Body of pancreas (tissue), 4 donors: ENCODE measurements around the gene PHLDB3. TPM values are rescaled to one million over a fixed set of nuclear protein-coding genes. Genes with fewer than 3 reads are reported as not detected.
"Not testable (repeated sequence)": the region's sequence is repeated elsewhere in the genome, so short reads cannot be mapped to it uniquely, and the experiment has no call there.

ENCODE experiments used
- ATAC-seq: fragments of 150-250 bp; one replicate; pipeline ENCODE4 v1.9.1; 2016
- DNase-seq, 4 donors: peaks; one replicate each; pipeline ENCODE4 v3.0.0-alpha.2; 2019
- H3K27ac ChIP-seq, 4 donors: fragments of 200-600 bp; sonication (generic); 1 replicate in 3 of 4; 2 replicates in 1 of 4; pipeline versions ENCODE4 v1.5.1 to v1.6.1; 2016 to 2019; ENCODE audit warnings: mild to moderate bottlenecking in 1 of 4, mixed read lengths in 1 of 4, moderate library complexity in 1 of 4
- H3K27me3 ChIP-seq, 2 donors: fragments of 200-600 bp; sonication (generic); one replicate each; pipeline ENCODE4 v1.6.0; 2016; ENCODE audit warnings: mild to moderate bottlenecking in 1 of 2
- H3K36me3 ChIP-seq, 2 donors: fragments of 200-600 bp; sonication (generic); replicated peaks in 1 of 2; 2 replicates each; pipeline ENCODE4 v1.5.1; 2016; ENCODE audit warnings: low read depth in 2 of 2; ENCODE audit not compliant: insufficient read depth in 1 of 2
- H3K4me1 ChIP-seq: fragments of 200-600 bp; sonication (generic); one replicate; pipeline ENCODE4 v1.6.0; 2016
- H3K4me3 ChIP-seq, 2 donors: fragments of 200-600 bp; sonication (generic); 1 replicate in 1 of 2; 2 replicates in 1 of 2; pipeline ENCODE4 v1.5.1; 2016 to 2019
- H3K9me3 ChIP-seq, 3 donors: fragments of 200-600 bp; sonication (generic); 1 replicate in 2 of 3; 2 replicates in 1 of 3; pipeline ENCODE4 v1.5.1; 2016
- POLR2A ChIP-seq, 3 donors: fragments of 450-650 bp; IDR thresholded peaks; one replicate each; pipeline ENCODE4 v1.6.1; 2016; ENCODE audit warnings: antibody characterized with exemption in 3 of 3, mild to moderate bottlenecking in 2 of 3
- WGBS, 2 donors: methylation state at CpG; one replicate each; pipeline ENCODE4 v1.1.5; 2017; 5-methylcytosine and 5-hydroxymethylcytosine counted together
- intact Hi-C: fragments of 100-400 bp; cut with DNase I; formaldehyde crosslinking; loops from one replicate; pipeline ENCODE4 v1.15.1; 2023
- total RNA-seq, 2 donors: library from RNA; depleted of rRNA; stranded (reverse); fragments of >200 nt; gene quantifications; one replicate each; pipeline ENCODE4 v1.1.0, GENCODE V29; 2016
- TF ChIP-seq, protein P1 (sequence below), 7 experiments: fragments of 450-650 bp in 4 of 7; fragments of 200-600 bp in 3 of 7; sonication (generic) in 3 of 7; IDR thresholded peaks; one replicate each; pipeline ENCODE4 v1.5.1; 2016 to 2019; ENCODE audit warnings: antibody characterized with exemption in 7 of 7

Gene PHLDB3
- total RNA-seq, 2 donors from 2014 or later = 14.5 to 16.9 TPM

DNA sequence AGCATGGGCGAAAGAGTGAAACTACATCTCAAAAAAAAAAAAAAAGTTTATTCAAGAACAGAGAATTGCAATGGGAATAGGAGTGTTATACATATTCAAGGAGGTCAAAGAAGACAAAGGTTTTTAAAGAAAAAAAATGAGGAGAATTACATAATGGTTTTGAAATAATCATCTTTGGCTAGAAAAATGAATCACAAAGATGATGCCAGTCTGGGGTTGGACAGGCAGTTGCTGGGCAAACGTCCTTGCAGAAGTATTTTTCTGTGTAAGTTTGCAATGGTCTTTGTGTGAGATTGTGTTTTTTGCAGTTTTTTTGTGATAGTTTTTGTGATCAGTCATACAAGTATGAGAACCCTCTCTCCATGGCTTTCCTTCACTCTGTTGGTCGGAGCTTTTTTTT lies 62.8 kb downstream of the PHLDB3 start:
- no peaks in the 10 kb centered on the region for H3K27me3 ChIP-seq
- H3K27ac ChIP-seq = no peak overlapping the region
- H3K36me3 ChIP-seq = no peaks in the 10 kb centered on the region
- H3K9me3 ChIP-seq = no peaks in the 10 kb centered on the region
- TF ChIP-seq POLR2A (IDR thresholded peaks at IDR 0.05) = no peak
- no peaks in the 10 kb centered on the region for H3K4me1 ChIP-seq
- DNase-seq (no peak), ATAC-seq (no peak)
- H3K4me3 ChIP-seq = no peak overlapping the region
- intact Hi-C loops = no loop called here
- 49 to 59% methylated on average over 3 of the region's 3 CpGs for WGBS, 2 donors

DNA sequence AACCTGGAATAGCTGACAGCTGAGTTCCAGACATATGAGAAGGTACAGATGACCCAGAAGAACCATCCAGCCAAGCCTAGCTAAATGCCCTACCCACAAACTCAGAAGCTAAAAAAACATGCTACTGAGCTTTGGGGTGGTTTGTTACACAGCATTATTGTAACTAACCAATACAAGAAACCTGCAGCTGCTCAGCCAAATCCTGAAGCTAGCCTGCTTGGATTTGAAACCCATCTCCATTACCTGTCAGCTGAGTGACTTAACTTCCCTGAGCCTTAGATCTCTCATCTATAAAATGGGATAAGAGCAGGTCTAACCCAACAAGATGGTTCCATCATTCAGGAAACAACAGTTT lies 64.9 kb downstream of the PHLDB3 start:
- intact Hi-C loops = no loop called here
- Histone ChIP-seq H3K27ac (no peak overlapping the region), H3K4me1 (no peaks in the 10 kb centered on the region), H3K4me3 (no peak overlapping the region), H3K27me3 (no peaks in the 10 kb centered on the region), H3K36me3 (no peaks in the 10 kb centered on the region), H3K9me3 (no peaks in the 10 kb centered on the region)
- DNase-seq (no peak), ATAC-seq (no peak)
- TF ChIP-seq, protein P1, sequence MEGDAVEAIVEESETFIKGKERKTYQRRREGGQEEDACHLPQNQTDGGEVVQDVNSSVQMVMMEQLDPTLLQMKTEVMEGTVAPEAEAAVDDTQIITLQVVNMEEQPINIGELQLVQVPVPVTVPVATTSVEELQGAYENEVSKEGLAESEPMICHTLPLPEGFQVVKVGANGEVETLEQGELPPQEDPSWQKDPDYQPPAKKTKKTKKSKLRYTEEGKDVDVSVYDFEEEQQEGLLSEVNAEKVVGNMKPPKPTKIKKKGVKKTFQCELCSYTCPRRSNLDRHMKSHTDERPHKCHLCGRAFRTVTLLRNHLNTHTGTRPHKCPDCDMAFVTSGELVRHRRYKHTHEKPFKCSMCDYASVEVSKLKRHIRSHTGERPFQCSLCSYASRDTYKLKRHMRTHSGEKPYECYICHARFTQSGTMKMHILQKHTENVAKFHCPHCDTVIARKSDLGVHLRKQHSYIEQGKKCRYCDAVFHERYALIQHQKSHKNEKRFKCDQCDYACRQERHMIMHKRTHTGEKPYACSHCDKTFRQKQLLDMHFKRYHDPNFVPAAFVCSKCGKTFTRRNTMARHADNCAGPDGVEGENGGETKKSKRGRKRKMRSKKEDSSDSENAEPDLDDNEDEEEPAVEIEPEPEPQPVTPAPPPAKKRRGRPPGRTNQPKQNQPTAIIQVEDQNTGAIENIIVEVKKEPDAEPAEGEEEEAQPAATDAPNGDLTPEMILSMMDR (IDR thresholded peaks at IDR 0.05) = no peak
- no peak for TF ChIP-seq POLR2A (IDR thresholded peaks at IDR 0.05)

DNA sequence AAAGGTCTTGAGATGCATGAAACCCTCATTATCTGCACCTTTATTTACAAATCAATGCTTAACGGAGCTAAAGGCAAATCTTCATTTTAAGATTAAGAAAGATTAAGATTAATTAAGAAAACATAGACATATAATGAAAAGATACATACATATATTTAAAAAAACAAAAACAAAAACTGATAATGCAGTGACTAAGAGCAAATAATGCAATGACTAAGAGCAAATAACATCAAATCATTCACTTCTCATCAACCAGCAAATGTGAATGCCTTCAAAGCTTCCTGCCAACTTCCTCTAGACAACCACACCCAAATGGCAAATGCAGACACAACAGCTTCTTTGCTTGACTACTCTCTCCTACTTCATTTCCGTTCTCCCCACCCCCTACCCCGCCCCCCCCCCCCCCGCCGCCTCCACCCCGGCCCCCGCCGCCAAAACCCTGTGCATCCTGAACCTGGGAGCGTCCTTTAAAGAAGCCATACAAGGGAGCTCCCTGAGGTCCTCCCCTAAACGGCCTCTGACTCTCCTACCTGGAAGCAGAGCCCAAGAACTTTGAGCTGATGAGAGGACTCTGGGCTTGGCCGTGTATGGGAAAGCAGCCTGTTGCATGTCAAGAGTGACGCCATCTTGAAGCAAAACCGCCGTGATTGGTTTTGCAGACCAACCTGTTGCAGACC lies 65.4 kb downstream of the PHLDB3 start:
- H3K4me1 ChIP-seq = no peaks in the 10 kb centered on the region
- no peak for DNase-seq
- no peak overlapping the region for H3K27ac ChIP-seq
- no peak for TF ChIP-seq POLR2A (IDR thresholded peaks at IDR 0.05)
- TF ChIP-seq, protein P1 (IDR thresholded peaks at IDR 0.05) = no peak
- no peaks in the 10 kb centered on the region for H3K9me3 ChIP-seq
- 50 to 52% methylated on average over 13 to 14 of the region's 14 CpGs for WGBS, 2 donors
- intact Hi-C loops = no loop called here
- H3K36me3 ChIP-seq = no peaks in the 10 kb centered on the region
- no peak for ATAC-seq
- H3K27me3 ChIP-seq = no peaks in the 10 kb centered on the region
- no peak overlapping the region for H3K4me3 ChIP-seq

DNA sequence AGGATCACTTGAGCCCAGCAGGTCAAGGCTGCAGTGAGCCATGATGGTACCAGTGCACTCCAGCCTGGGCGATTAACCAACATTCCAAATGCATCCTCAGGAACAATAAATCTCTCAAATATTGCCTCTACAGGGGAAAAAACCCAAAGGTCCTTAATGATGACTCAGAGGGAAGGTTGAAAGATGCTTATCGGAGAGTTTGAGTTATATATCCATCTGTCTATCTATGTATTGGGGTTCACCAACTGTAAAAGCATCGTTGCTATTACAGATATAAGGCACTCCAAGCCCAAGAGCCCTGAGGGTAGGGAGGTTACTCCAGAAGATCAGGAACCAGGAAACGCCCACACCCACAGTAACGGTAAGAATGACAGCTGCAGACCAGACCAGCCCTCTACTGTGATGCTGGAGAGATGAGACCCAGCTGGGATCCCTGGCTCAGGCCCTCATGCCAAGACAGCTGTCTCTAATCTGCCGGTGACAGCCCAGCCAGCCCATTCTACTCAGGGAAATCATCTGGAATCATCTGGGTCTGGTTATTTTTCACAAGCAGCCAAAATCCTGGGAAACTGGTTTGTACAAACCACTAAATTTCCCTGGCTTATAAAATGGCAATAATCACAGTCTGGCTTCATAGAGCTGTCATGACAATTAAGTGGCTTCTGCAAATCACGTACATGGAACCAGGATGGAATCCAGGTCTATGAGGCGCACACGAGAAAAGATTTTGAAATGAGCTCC lies 66.1 kb downstream of the PHLDB3 start:
- Histone ChIP-seq H3K36me3 (no peaks in the 10 kb centered on the region), H3K4me1 (no peaks in the 10 kb centered on the region), H3K27me3 (no peaks in the 10 kb centered on the region), H3K9me3 (no peaks in the 10 kb centered on the region), H3K4me3 (no peak overlapping the region), H3K27ac (no peak overlapping the region)
- no peak for TF ChIP-seq POLR2A (IDR thresholded peaks at IDR 0.05)
- WGBS, 2 donors = 65 to 67% methylated on average over 7 to 9 of the region's 9 CpGs
- intact Hi-C loops = no loop called here
- no peak for ATAC-seq
- peak; percentile 14 to 22 (median 18) for DNase-seq

DNA sequence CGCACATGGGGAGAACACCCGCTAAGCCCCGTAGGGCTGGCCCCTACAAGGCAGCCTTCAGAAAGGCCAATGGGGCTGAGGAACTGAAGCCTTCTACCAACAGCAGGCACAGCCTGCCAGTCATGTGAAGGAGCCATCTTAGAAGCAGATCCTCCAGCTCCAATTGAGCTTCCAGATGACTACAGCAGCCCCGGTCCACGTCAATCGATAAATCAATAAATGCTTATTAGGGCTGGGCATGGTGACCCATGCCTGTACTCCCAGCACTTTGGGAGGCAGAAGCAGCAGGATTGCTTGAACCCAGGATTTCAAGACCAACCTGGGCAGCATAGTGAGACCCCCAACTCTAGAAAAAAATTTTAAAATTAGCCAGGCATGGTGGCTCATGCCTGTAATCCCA lies 66.8 kb downstream of the PHLDB3 start:
- intact Hi-C loops = no loop called here
- Histone ChIP-seq H3K36me3 (no peaks in the 10 kb centered on the region), H3K4me1 (no peaks in the 10 kb centered on the region), H3K4me3 (no peak overlapping the region), H3K9me3 (no peaks in the 10 kb centered on the region), H3K27ac (no peak overlapping the region), H3K27me3 (no peaks in the 10 kb centered on the region)
- WGBS, 2 donors = 69 to 90% methylated on average over 3 to 6 of the region's 6 CpGs
- TF ChIP-seq POLR2A (IDR thresholded peaks at IDR 0.05) = no peak
- TF ChIP-seq, protein P1 (IDR thresholded peaks at IDR 0.05) = no peak
- DNase-seq (no peak), ATAC-seq (no peak)

DNA sequence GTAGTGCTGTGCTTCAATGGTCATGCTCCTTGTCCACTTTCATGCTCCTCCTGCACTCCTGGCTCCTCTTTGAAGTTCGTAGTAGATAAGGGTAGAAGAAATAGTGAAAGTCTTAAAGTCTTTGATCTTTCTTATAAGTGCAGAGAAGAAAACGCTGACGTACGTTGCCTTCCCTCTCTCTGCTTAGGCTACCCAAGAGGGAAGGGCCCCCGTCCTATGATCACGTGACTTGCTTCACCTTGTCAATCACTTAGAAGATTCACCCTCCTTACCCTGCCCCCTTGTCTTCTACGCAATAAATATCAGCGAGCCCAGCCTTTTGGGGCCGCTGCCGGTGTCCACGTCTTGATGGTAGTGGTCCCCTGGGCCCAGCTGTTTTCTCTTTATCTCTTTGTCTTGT lies 67.3 kb downstream of the PHLDB3 start:
- H3K36me3 ChIP-seq, H3K27me3 ChIP-seq, intact Hi-C loops, H3K4me3 ChIP-seq, DNase-seq, H3K4me1 ChIP-seq, ATAC-seq, H3K9me3 ChIP-seq, H3K27ac ChIP-seq: not testable (repeated sequence)
- WGBS, 2 donors = 78 to 83% methylated on average over 11 of the region's 11 CpGs
